CD4-positive, alpha-beta memory T cell (primary cell): ENCODE measurements around the gene SYT8. TPM values are rescaled to one million over a fixed set of nuclear protein-coding genes. Genes with fewer than 3 reads are reported as not detected.

Experiments
- CTCF ChIA-PET: fragments of 350-600 bp; sonication (Branson Sonifier 250); formaldehyde crosslinking; loops from one replicate; lab custom pipeline; 2021; ENCODE audit warnings: inconsistent platforms; ENCODE audit not compliant: partially characterized antibody; lab: Charles Lee
- POLR2A ChIA-PET: fragments of 350-600 bp; sonication (Branson Sonifier 250); formaldehyde crosslinking; loops from one replicate; lab custom pipeline; 2021; ENCODE audit not compliant: partially characterized antibody; lab: Charles Lee
- DNase-seq, 5 donors: peaks; one replicate each; pipeline versions ENCODE4 v3.0.0 to v3.0.0-alpha.2; 2020 to 2022; ENCODE audit warnings: mixed read lengths in 1 of 5
- H3K27ac ChIP-seq: one replicate; pipeline ENCODE4 v1.7.0; 2013; ENCODE audit warnings: low read depth, low read length
- H3K27me3 ChIP-seq: 2 replicates; pipeline ENCODE4 v1.7.0; 2013; ENCODE audit warnings: mild to moderate bottlenecking, low read length, moderate library complexity; ENCODE audit not compliant: insufficient read depth
- H3K36me3 ChIP-seq: 2 replicates; pipeline ENCODE4 v1.7.0; 2013; ENCODE audit warnings: mild to moderate bottlenecking, low read length, moderate library complexity; ENCODE audit not compliant: insufficient read depth
- H3K4me1 ChIP-seq: 2 replicates; pipeline ENCODE4 v1.7.0; 2013; ENCODE audit warnings: mild to moderate bottlenecking, low read length, moderate library complexity; ENCODE audit not compliant: insufficient read depth
- H3K4me3 ChIP-seq, 2 donors: one replicate each; pipeline ENCODE4 v1.7.0; 2013; ENCODE audit warnings: low read length in 2 of 2, mild to moderate bottlenecking in 1 of 2
- H3K9me3 ChIP-seq, 2 donors: one replicate each; pipeline ENCODE4 v1.7.0; 2013; ENCODE audit warnings: low read length in 2 of 2, control low read depth in 1 of 2; ENCODE audit not compliant: control insufficient read depth in 1 of 2
- H3K27ac Mint-ChIP-seq, 7 donors: one replicate each; pipeline ENCODE4 v1.8.0; 2020 to 2021; ENCODE audit warnings: mixed read lengths in 7 of 7, mild to moderate bottlenecking in 6 of 7, inconsistent platforms in 3 of 7, moderate library complexity in 3 of 7
- H3K27me3 Mint-ChIP-seq, 2 donors: one replicate each; pipeline ENCODE4 v1.8.0; 2020 to 2021; ENCODE audit warnings: mixed read lengths in 2 of 2
- H3K36me3 Mint-ChIP-seq, 2 donors: one replicate each; pipeline ENCODE4 v1.8.0; 2020 to 2021; ENCODE audit warnings: mixed read lengths in 2 of 2, inconsistent platforms in 1 of 2, mild to moderate bottlenecking in 1 of 2
- H3K4me1 Mint-ChIP-seq, 4 donors: one replicate each; pipeline ENCODE4 v1.8.0; 2020 to 2021; ENCODE audit warnings: mixed read lengths in 4 of 4, mild to moderate bottlenecking in 1 of 4
- H3K4me3 Mint-ChIP-seq, 8 donors: one replicate each; pipeline ENCODE4 v1.8.0; 2020 to 2021; ENCODE audit warnings: mixed read lengths in 8 of 8, mild to moderate bottlenecking in 7 of 8, moderate library complexity in 6 of 8, inconsistent platforms in 3 of 8
- H3K9me3 Mint-ChIP-seq, 8 donors: one replicate each; pipeline ENCODE4 v1.8.0; 2020 to 2021; ENCODE audit warnings: mixed read lengths in 8 of 8, mild to moderate bottlenecking in 5 of 8, inconsistent platforms in 3 of 8, moderate library complexity in 1 of 8
- intact Hi-C: fragments of 100-400 bp; cut with micrococcal nuclease; formaldehyde crosslinking; loops from one replicate; pipeline ENCODE4 v1.15.1; 2023
- polyA plus RNA-seq, 2 donors: library from polyadenylated mRNA; unstranded; fragments of 300-500 nt; fragmentation: Illumina TruSeq; gene quantifications; one replicate each; pipeline ENCODE4 v1.2.3, GENCODE V29; 2021
- total RNA-seq, 2 experiments: library from RNA; stranded (reverse); gene quantifications; one replicate each; pipeline ENCODE4 v1.2.3, GENCODE V29; 2021

SYT8 gene
- total and polyA plus RNA-seq, 4 experiments from 2014 or later: not detected

DNA sequence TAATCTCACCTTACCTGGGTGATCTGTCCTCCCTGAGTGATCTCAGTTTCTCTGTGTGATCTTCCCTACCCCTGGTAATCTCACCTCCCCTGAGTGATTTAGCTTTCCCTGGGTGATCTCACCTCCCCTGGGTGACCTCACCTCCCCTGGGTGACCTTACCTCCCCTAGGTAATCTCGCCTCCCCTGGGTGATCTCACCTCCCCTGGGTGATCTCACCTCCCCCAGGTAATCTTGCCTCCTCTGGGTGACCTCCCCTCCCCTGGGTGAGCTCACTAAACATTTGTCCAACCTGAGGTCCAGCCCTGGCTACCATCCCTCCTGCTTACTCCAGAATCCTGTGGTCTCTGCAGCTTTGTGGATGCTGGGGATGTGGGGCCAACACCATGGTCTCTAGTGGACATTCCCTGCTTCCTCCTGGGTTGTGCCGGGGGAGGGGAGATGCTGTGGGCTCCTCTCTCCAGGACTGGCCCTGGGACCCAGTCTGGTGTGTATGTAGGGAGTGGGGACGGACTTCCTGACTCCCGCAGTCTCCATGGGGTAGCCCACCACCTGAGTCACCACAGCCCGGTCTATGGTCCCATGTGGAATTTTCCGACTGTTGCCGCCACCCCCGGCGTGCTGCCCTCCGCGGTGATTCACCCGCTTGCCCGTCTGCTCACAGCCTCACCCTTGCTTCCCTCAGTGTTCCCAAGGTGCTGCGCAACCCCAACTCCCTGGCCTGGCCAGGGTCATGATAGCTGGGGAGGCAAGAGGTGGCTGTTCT, 28.0 kb downstream of the SYT8 start:
- H3K27ac ChIP-seq: no peak overlapping the region
- H3K4me3 ChIP-seq: no peak overlapping the region
- ChIA-PET CTCF (no interaction called here), POLR2A (interaction anchor here (1.1 to 1.5 kb wide), 3 partner anchors 9 to 12 kb away, joined by 3 to 7 read pairs (median 3); no protein-coding TSS in a partner anchor)
- no peaks in the 10 kb centered on the region for H3K27me3 ChIP-seq
- Mint-ChIP-seq H3K4me1 (peaks cover 17 to 44% (median 26%) of the 10 kb centered on the region in 4 donors), H3K36me3 (peaks cover 0 to 10% of the 10 kb centered on the region in 2 donors), H3K27ac (peak overlapping the region in 3 of 7 donors; percentile 22 to 78 (median 27)), H3K9me3 (peaks cover 0 to 2% (median 0%) of the 10 kb centered on the region in 8 donors), H3K27me3 (no peaks in the 10 kb centered on the region), H3K4me3 (peak overlapping the region in 2 of 8 donors; percentile 54 to 56)
- no peaks in the 10 kb centered on the region for H3K9me3 ChIP-seq
- intact Hi-C loops: no loop called here
- no peaks in the 10 kb centered on the region for H3K36me3 ChIP-seq
- peak in 1 of 5 donors; percentile 28 for DNase-seq
- H3K4me1 ChIP-seq: peaks cover 85% of the 10 kb centered on the region

DNA sequence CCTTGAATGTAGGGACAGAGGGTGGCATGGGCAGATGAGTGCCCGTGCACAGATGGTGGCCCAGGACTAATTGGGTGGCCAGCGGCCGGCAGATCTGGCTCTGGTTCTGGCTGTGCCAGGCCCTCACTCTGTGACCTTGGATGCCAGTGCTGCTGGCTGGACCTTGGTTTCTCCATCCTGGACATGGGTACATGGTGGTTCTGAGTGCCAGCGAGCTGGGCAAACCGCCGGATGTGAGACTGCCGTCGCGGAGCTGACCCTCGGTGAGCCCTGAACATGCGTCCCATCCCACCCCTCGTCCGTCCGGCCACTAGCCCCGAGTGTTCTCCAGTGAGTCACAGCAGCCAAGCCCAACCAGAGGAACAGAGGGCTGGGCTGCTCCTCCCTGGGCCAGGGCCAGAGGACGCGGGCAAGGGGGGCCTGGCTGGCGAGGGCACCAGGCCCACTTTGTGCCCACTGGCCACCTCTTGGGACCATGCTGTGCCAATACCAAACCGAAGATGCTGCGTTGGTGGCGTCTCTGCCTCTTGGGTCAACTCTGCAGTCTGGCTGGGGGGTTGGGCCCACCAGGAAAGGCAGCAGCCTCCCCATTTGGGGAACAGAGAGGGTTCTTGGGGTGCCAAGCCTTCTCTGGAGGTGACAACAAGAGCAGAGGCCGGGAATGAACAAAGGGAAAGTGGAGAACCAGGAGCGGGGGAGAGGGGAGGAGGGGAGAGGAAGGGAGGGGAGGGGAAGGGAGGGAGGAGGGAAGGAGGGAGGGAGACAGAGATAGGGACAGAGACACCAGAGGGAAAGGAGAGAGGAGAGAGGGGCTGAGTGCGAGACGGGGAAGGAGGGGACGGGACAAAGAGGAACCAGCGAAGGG, 28.8 kb downstream of the SYT8 start:
- Histone ChIP-seq H3K4me3 (no peak overlapping the region), H3K9me3 (no peaks in the 10 kb centered on the region), H3K27ac (no peak overlapping the region), H3K4me1 (peaks cover 85% of the 10 kb centered on the region), H3K27me3 (no peaks in the 10 kb centered on the region), H3K36me3 (no peaks in the 10 kb centered on the region)
- ChIA-PET POLR2A (interaction anchor here (1.1 to 1.5 kb wide), 3 partner anchors 10 to 12 kb away, joined by 3 to 7 read pairs (median 3); no protein-coding TSS in a partner anchor), CTCF (no interaction called here)
- peak overlapping the region in 5 of 7 donors; percentile 29 to 66 (median 36) for H3K27ac Mint-ChIP-seq
- peaks cover 0 to 2% (median 0%) of the 10 kb centered on the region in 8 donors for H3K9me3 Mint-ChIP-seq
- peak in 1 of 5 donors; percentile 28 for DNase-seq
- H3K27me3 Mint-ChIP-seq: no peaks in the 10 kb centered on the region
- peaks cover 0 to 11% of the 10 kb centered on the region in 2 donors for H3K36me3 Mint-ChIP-seq
- intact Hi-C loops: no loop called here
- H3K4me1 Mint-ChIP-seq: peaks cover 19 to 42% (median 27%) of the 10 kb centered on the region in 4 donors
- H3K4me3 Mint-ChIP-seq: peak overlapping the region in 3 of 8 donors; percentile 36 to 56 (median 54)

DNA sequence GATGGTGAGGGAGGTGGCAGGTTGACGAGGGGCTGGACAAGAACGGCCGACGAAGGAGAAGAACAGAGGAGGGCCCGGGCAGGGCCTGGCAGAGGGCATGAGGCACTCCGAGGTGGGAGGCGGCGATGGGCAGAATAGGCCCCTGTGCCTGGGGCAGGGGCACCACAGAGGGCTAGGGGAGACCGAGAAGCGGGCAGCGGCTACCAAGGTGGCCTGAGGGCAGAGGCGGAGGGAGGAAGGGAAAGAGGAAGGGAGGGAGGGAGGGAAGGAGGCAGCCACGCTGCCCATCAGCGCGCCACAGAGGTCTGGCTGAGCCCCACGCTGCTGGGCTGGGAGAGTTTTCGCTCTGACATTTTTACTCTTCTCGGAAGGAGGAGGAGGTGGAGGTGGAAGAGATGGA, 29.4 kb downstream of the SYT8 start:
- intact Hi-C loops: no loop called here
- H3K4me3 ChIP-seq: no peak overlapping the region
- ChIA-PET POLR2A (interaction anchor here (1.4 kb wide), 1 partner anchor 25 kb away, joined by 3 read pairs; the partner anchor contains the start of gene TNNI2), CTCF (no interaction called here)
- Mint-ChIP-seq H3K9me3 (peaks cover 0 to 2% (median 0%) of the 10 kb centered on the region in 8 donors), H3K4me1 (peaks cover 22 to 43% (median 31%) of the 10 kb centered on the region in 4 donors), H3K36me3 (peaks cover 0 to 12% of the 10 kb centered on the region in 2 donors), H3K27ac (peak overlapping the region in 4 of 7 donors; percentile 12 to 66 (median 38)), H3K4me3 (no peak overlapping the region), H3K27me3 (no peaks in the 10 kb centered on the region)
- no peak overlapping the region for H3K27ac ChIP-seq
- H3K4me1 ChIP-seq: peaks cover 85% of the 10 kb centered on the region
- no peaks in the 10 kb centered on the region for H3K27me3 ChIP-seq
- no peaks in the 10 kb centered on the region for H3K36me3 ChIP-seq
- no peaks in the 10 kb centered on the region for H3K9me3 ChIP-seq
- DNase-seq: no peak

DNA sequence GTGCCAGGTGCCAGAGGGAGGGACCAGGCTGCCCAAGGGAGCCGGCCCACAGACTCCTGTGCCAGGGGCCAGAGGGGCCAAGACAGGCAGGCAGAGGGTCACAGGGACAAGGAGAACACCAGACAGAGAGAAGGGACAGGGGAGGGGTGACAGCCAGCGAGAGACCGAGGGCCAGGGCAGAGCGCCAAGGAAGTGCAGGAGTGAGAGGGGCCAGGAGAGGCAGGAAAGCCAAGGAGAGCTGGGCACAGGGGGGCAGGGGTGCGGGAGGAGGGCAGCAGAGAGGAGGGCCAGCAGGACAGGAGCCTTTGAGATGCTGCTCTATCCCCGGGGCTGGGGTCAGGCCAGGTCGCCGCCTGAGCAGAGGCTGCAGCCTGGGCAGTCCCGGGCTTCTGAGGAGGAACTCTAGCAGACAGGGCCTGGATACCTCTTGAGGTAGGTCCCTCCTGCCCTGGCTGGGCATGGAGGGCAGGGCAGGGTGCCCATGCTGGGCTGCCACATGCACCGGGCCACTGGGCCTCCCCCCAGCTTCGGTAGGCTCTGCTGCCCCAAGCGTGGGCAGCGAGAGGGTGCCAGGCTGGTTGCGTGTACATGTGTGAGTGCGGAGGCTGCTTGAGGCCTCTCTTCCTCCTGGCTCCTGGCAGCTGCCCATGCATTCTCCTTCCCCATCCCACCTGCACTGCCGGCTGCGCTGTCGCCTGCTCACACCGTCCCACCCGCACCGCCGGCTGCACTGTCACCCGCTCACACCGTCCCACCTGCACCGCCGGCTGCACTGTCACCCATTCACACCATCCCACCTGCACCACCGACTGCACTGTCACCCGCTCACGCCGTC, 30.3 kb downstream of the SYT8 start:
- Histone ChIP-seq H3K36me3 (no peaks in the 10 kb centered on the region), H3K27me3 (no peaks in the 10 kb centered on the region), H3K4me1 (peaks cover 87% of the 10 kb centered on the region), H3K27ac (no peak overlapping the region), H3K4me3 (no peak overlapping the region), H3K9me3 (no peaks in the 10 kb centered on the region)
- Mint-ChIP-seq H3K4me3 (no peak overlapping the region), H3K9me3 (peaks cover 0 to 2% (median 0%) of the 10 kb centered on the region in 8 donors), H3K36me3 (peaks cover 0 to 13% of the 10 kb centered on the region in 2 donors), H3K27me3 (no peaks in the 10 kb centered on the region), H3K27ac (peak overlapping the region in 5 of 7 donors; percentile 53 to 68 (median 64)), H3K4me1 (peaks cover 27 to 48% (median 38%) of the 10 kb centered on the region in 4 donors)
- CTCF ChIA-PET: interaction anchor here (2.3 kb wide), 1 partner anchor 32 kb away, joined by 6 read pairs; no protein-coding TSS in a partner anchor
- intact Hi-C loops: no loop called here
- DNase-seq: peak in 1 of 5 donors; percentile 16
- POLR2A ChIA-PET: interaction anchor here (1.4 to 7.0 kb wide), 2 partner anchors 11 to 26 kb away, joined by 3 to 139 read pairs; partner anchors contain the start of genes LSP1 and TNNI2

DNA sequence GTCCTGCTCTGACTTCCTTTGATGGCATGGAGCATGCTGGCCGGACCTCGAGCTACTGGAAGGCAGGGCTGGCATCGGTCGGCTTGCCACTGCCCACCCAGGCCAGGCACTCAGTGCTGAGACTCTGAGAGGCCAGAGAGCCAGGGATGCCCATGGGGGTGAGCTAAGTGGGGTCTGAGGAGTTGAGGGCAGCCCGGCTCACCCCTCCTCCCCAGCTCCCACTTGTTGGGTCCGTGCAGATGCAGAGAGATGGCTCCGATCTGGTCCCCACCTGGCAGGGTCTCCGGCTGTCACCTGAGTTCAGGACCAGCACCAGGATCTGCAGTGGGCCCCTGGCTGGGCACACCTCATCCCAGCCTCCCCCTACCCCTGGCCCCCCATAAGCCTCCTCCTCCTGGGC, 31.4 kb downstream of the SYT8 start:
- peaks cover 93% of the 10 kb centered on the region for H3K4me1 ChIP-seq
- peak in 1 of 5 donors; percentile 38 for DNase-seq
- ChIA-PET POLR2A (interaction anchor here (7.0 kb wide), 1 partner anchor 12 kb away, joined by 139 read pairs; the partner anchor contains the start of gene LSP1), CTCF (interaction anchor here (2.3 kb wide), 1 partner anchor 33 kb away, joined by 6 read pairs; no protein-coding TSS in a partner anchor)
- H3K9me3 ChIP-seq: no peaks in the 10 kb centered on the region
- Mint-ChIP-seq H3K4me1 (peaks cover 35 to 60% (median 49%) of the 10 kb centered on the region in 4 donors), H3K4me3 (no peak overlapping the region), H3K27me3 (no peaks in the 10 kb centered on the region), H3K27ac (peak overlapping the region in 2 of 7 donors; percentile 36 to 64), H3K9me3 (peaks cover 0 to 2% (median 0%) of the 10 kb centered on the region in 8 donors), H3K36me3 (peaks cover 0 to 17% of the 10 kb centered on the region in 2 donors)
- intact Hi-C loops: no loop called here
- no peaks in the 10 kb centered on the region for H3K36me3 ChIP-seq
- no peak overlapping the region for H3K27ac ChIP-seq
- H3K4me3 ChIP-seq: no peak overlapping the region
- H3K27me3 ChIP-seq: no peaks in the 10 kb centered on the region

DNA sequence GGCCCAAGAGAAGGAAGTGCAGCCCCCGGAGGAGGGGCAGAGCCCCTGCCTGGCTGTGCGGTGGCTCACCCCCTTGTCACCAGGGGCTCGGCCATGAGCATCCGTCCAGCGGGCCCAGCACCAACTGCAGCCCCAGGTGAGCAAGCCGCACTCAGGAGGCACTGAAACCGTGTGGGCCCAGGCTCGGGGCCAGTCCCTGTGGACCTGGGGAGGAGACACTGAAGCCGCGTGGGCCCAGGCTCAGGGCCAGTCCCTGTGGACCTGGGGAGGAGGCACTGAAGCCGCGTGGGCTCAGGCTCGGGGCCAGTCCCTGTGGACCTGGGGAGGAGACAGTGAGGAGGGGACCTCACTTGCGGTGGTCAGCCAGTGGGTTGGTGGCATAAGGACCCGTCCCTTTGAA, 32.0 kb downstream of the SYT8 start:
- Mint-ChIP-seq H3K4me3 (no peak overlapping the region), H3K9me3 (peaks cover 0 to 2% (median 0%) of the 10 kb centered on the region in 8 donors), H3K27me3 (no peaks in the 10 kb centered on the region), H3K27ac (no peak overlapping the region), H3K36me3 (peaks cover 0 to 17% of the 10 kb centered on the region in 2 donors), H3K4me1 (peaks cover 36 to 64% (median 52%) of the 10 kb centered on the region in 4 donors)
- DNase-seq: peak in 1 of 5 donors; percentile 15
- H3K27ac ChIP-seq: no peak overlapping the region
- H3K27me3 ChIP-seq: no peaks in the 10 kb centered on the region
- peaks cover 93% of the 10 kb centered on the region for H3K4me1 ChIP-seq
- CTCF ChIA-PET: interaction anchor here (1.0 to 2.3 kb wide), 4 partner anchors 10 to 34 kb away, joined by 3 to 6 read pairs (median 3); no protein-coding TSS in a partner anchor
- intact Hi-C loops: no loop called here
- no peak overlapping the region for H3K4me3 ChIP-seq
- POLR2A ChIA-PET: interaction anchor here (1.1 to 7.0 kb wide), 2 partner anchors 13 to 55 kb away, joined by 3 to 139 read pairs; partner anchors contain the start of gene LSP1
- H3K9me3 ChIP-seq: no peaks in the 10 kb centered on the region
- H3K36me3 ChIP-seq: no peaks in the 10 kb centered on the region
